CD4-positive, alpha-beta memory T cell (primary cell): Measurements from ENCODE around the gene DOC2A. TPM values are rescaled to one million over a fixed set of nuclear protein-coding genes. Genes with fewer than 3 reads are reported as not detected.
A peak's percentile ranks its signal among the peaks of the same experiment; 100 is the strongest.

ENCODE experiments used
- CTCF ChIA-PET: fragments of 350-600 bp; sonication (Branson Sonifier 250); formaldehyde crosslinking; loops from one replicate; lab custom pipeline; 2021; ENCODE audit warnings: inconsistent platforms; ENCODE audit not compliant: partially characterized antibody; lab: Charles Lee
- POLR2A ChIA-PET: fragments of 350-600 bp; sonication (Branson Sonifier 250); formaldehyde crosslinking; loops from one replicate; lab custom pipeline; 2021; ENCODE audit not compliant: partially characterized antibody; lab: Charles Lee
- DNase-seq, 5 donors: peaks; one replicate each; pipeline versions ENCODE4 v3.0.0 to v3.0.0-alpha.2; 2020 to 2022; ENCODE audit warnings: mixed read lengths in 1 of 5
- H3K27ac ChIP-seq: one replicate; pipeline ENCODE4 v1.7.0; 2013; ENCODE audit warnings: low read depth, low read length
- H3K27me3 ChIP-seq: 2 replicates; pipeline ENCODE4 v1.7.0; 2013; ENCODE audit warnings: mild to moderate bottlenecking, low read length, moderate library complexity; ENCODE audit not compliant: insufficient read depth
- H3K36me3 ChIP-seq: 2 replicates; pipeline ENCODE4 v1.7.0; 2013; ENCODE audit warnings: mild to moderate bottlenecking, low read length, moderate library complexity; ENCODE audit not compliant: insufficient read depth
- H3K4me1 ChIP-seq: 2 replicates; pipeline ENCODE4 v1.7.0; 2013; ENCODE audit warnings: mild to moderate bottlenecking, low read length, moderate library complexity; ENCODE audit not compliant: insufficient read depth
- H3K4me3 ChIP-seq, 2 donors: one replicate each; pipeline ENCODE4 v1.7.0; 2013; ENCODE audit warnings: low read length in 2 of 2, mild to moderate bottlenecking in 1 of 2
- H3K9me3 ChIP-seq, 2 donors: one replicate each; pipeline ENCODE4 v1.7.0; 2013; ENCODE audit warnings: low read length in 2 of 2, control low read depth in 1 of 2; ENCODE audit not compliant: control insufficient read depth in 1 of 2
- H3K27ac Mint-ChIP-seq, 7 donors: one replicate each; pipeline ENCODE4 v1.8.0; 2020 to 2021; ENCODE audit warnings: mixed read lengths in 7 of 7, mild to moderate bottlenecking in 6 of 7, inconsistent platforms in 3 of 7, moderate library complexity in 3 of 7
- H3K27me3 Mint-ChIP-seq, 2 donors: one replicate each; pipeline ENCODE4 v1.8.0; 2020 to 2021; ENCODE audit warnings: mixed read lengths in 2 of 2
- H3K36me3 Mint-ChIP-seq, 2 donors: one replicate each; pipeline ENCODE4 v1.8.0; 2020 to 2021; ENCODE audit warnings: mixed read lengths in 2 of 2, inconsistent platforms in 1 of 2, mild to moderate bottlenecking in 1 of 2
- H3K4me1 Mint-ChIP-seq, 4 donors: one replicate each; pipeline ENCODE4 v1.8.0; 2020 to 2021; ENCODE audit warnings: mixed read lengths in 4 of 4, mild to moderate bottlenecking in 1 of 4
- H3K4me3 Mint-ChIP-seq, 8 donors: one replicate each; pipeline ENCODE4 v1.8.0; 2020 to 2021; ENCODE audit warnings: mixed read lengths in 8 of 8, mild to moderate bottlenecking in 7 of 8, moderate library complexity in 6 of 8, inconsistent platforms in 3 of 8
- H3K9me3 Mint-ChIP-seq, 8 donors: one replicate each; pipeline ENCODE4 v1.8.0; 2020 to 2021; ENCODE audit warnings: mixed read lengths in 8 of 8, mild to moderate bottlenecking in 5 of 8, inconsistent platforms in 3 of 8, moderate library complexity in 1 of 8
- intact Hi-C: fragments of 100-400 bp; cut with micrococcal nuclease; formaldehyde crosslinking; loops from one replicate; pipeline ENCODE4 v1.15.1; 2023
- polyA plus RNA-seq, 2 donors: library from polyadenylated mRNA; unstranded; fragments of 300-500 nt; fragmentation: Illumina TruSeq; gene quantifications; one replicate each; pipeline ENCODE4 v1.2.3, GENCODE V29; 2021
- total RNA-seq, 2 experiments: library from RNA; stranded (reverse); gene quantifications; one replicate each; pipeline ENCODE4 v1.2.3, GENCODE V29; 2021

DOC2A gene
- total and polyA plus RNA-seq, 4 experiments from 2014 or later, result 0.80 TPM; not detected in 3

DNA sequence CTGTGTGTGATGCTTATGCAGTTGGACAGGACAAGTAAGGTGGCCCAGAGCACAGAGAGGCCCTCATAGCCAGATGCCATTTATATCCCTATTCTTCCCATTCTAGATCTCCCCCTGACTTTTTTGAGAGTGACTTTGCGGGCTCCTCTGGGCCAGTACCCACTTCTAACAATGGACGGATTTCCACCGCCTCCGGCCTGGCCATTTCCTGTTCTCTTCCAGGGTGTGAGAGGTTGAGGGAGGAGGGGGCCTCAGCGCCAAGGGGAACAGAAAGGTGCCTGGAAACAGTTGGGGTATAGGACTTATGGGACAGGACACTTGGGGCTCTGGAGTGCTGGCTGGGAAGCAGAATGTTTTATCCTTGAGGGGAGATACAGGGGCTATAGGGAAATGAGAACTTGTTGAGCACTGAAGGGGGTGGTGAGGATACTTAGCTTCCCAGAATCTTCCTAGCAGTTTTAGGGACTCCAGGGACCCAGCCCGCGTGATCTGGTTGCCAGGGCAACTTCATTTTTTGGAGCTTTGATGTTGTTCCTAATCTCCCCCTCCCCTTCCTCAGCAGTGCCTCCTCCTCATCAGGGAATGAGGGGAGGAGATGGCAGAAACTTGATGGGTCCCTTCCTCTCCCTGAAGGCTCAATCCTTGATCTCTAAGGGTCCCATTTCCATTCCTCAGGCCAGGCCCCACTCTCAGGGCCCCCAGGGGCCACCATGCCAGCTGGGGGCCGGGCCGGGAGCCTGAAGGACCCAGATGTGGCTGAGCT, 33.6 kb downstream of the DOC2A start:
- Mint-ChIP-seq H3K4me1 (peaks cover 20 to 49% (median 34%) of the 10 kb centered on the region in 4 donors), H3K27me3 (no peaks in the 10 kb centered on the region), H3K9me3 (no peaks in the 10 kb centered on the region), H3K36me3 (peaks cover 19 to 53% of the 10 kb centered on the region in 2 donors), H3K4me3 (peak overlapping the region in 2 of 8 donors; percentile 26 to 36), H3K27ac (peak overlapping the region; percentile 46 to 96 (median 77))
- POLR2A ChIA-PET, result interaction anchor here (1.2 to 6.0 kb wide), 2 partner anchors 16 to 51 kb away, joined by 5 to 113 read pairs; partner anchors contain the start of genes KCTD13 and TMEM219
- intact Hi-C loops, result no loop called here
- Histone ChIP-seq H3K27me3 (no peaks in the 10 kb centered on the region), H3K36me3 (peaks cover 52% of the 10 kb centered on the region), H3K27ac (no peak overlapping the region), H3K4me3 (no peak overlapping the region), H3K9me3 (no peaks in the 10 kb centered on the region), H3K4me1 (peaks cover 36% of the 10 kb centered on the region)
- no peak for DNase-seq
- CTCF ChIA-PET, result interaction anchor here (1.0 to 1.6 kb wide), 2 partner anchors 76 to 128 kb away, joined by 3 read pairs; no protein-coding TSS in a partner anchor

DNA sequence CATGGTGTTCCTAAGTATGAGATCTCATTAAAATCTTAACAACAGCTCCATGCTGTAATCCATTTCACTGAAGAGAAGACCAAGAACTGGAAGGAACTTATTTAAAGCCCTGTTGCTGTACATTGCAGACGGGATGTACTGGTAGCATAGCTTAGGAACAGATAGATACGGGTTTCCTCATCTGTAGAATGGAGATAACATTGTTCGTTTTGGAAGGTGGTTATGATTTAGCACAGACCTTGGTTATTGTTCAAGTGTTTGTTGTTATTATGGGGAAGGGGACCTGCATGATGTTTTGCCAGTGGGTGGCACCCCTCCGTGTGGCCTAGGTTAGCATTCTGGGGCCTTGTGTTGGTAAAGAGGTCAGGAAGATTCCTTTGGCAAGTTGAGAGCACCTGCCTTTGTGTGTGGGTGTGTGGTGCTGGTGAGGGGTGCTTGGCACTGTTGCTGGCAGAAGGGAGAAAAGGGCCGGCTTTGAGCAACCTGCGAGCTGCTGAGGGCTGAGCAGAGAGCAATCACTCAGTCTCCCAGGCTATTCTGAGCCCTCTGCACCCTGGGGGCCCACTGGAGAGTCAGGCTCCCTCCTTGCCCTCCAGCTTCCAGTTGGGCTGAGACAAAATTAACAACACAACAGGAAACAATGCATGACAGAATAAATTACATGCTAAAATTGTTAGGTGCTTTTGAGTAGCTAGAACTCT, 34.9 kb downstream of the DOC2A start:
- Mint-ChIP-seq H3K4me3 (peak overlapping the region; percentile 22 to 94 (median 86)), H3K36me3 (peaks cover 17 to 44% of the 10 kb centered on the region in 2 donors), H3K4me1 (peaks cover 20 to 49% (median 34%) of the 10 kb centered on the region in 4 donors), H3K27ac (peak overlapping the region; percentile 77 to 96 (median 94)), H3K9me3 (no peaks in the 10 kb centered on the region), H3K27me3 (no peaks in the 10 kb centered on the region)
- Histone ChIP-seq H3K27ac (peak overlapping the region; percentile 86), H3K4me3 (peak overlapping the region in 1 of 2 donors; percentile 87), H3K9me3 (no peaks in the 10 kb centered on the region), H3K4me1 (peaks cover 36% of the 10 kb centered on the region), H3K36me3 (peaks cover 39% of the 10 kb centered on the region), H3K27me3 (no peaks in the 10 kb centered on the region)
- intact Hi-C loops, result no loop called here
- ChIA-PET CTCF (interaction anchor here (1.1 to 1.6 kb wide), 4 partner anchors 13 to 127 kb away, joined by 3 read pairs; no protein-coding TSS in a partner anchor), POLR2A (interaction anchor here (0.9 to 6.0 kb wide), 7 partner anchors 12 to 275 kb away, joined by 3 to 113 read pairs (median 14); partner anchors contain the start of genes ASPHD1, HIRIP3, INO80E and KCTD13)
- no peak for DNase-seq

DNA sequence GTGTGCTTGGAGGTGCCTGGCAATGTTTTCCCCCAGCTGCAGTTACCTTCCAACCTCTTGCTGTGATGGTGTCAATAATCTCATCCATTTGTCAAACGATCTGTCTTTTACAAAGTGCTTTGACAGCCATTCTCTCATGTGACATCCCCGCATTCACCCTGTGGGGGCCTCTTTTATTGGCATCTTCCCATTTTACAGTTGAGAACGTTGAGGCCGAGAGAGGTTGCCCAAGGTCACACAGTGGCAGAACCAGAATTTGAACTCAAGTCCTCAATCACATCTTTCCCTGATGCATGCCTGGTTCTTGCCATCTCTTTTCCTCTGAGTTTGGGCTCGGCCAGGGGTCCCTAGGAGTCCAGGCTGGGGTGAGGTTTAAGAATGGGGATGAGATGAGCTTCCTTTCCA, 35.7 kb downstream of the DOC2A start:
- H3K4me1 ChIP-seq, result peaks cover 36% of the 10 kb centered on the region
- peak overlapping the region; percentile 77 to 96 (median 94) for H3K27ac Mint-ChIP-seq
- peak overlapping the region; percentile 86 for H3K27ac ChIP-seq
- intact Hi-C loops, result no loop called here
- peak overlapping the region; percentile 82 to 97 (median 93) for H3K4me3 Mint-ChIP-seq
- no peaks in the 10 kb centered on the region for H3K27me3 ChIP-seq
- H3K9me3 Mint-ChIP-seq, result no peaks in the 10 kb centered on the region
- no peak for DNase-seq
- H3K36me3 ChIP-seq, result peaks cover 31% of the 10 kb centered on the region
- H3K4me1 Mint-ChIP-seq, result peaks cover 20 to 49% (median 34%) of the 10 kb centered on the region in 4 donors
- CTCF ChIA-PET, result interaction anchor here (0.9 to 3.8 kb wide), 7 partner anchors 13 to 111 kb away, joined by 3 to 29 read pairs (median 3); partner anchors contain the start of genes CDIPT, HIRIP3 and TMEM219
- H3K27me3 Mint-ChIP-seq, result no peaks in the 10 kb centered on the region
- POLR2A ChIA-PET, result interaction anchor here (0.9 to 6.0 kb wide), 8 partner anchors 12 to 274 kb away, joined by 3 to 113 read pairs (median 9); partner anchors contain the start of genes ASPHD1, HIRIP3, INO80E and KCTD13
- no peaks in the 10 kb centered on the region for H3K9me3 ChIP-seq
- peaks cover 12 to 38% of the 10 kb centered on the region in 2 donors for H3K36me3 Mint-ChIP-seq
- peak overlapping the region; percentile 18 to 87 for H3K4me3 ChIP-seq

DNA sequence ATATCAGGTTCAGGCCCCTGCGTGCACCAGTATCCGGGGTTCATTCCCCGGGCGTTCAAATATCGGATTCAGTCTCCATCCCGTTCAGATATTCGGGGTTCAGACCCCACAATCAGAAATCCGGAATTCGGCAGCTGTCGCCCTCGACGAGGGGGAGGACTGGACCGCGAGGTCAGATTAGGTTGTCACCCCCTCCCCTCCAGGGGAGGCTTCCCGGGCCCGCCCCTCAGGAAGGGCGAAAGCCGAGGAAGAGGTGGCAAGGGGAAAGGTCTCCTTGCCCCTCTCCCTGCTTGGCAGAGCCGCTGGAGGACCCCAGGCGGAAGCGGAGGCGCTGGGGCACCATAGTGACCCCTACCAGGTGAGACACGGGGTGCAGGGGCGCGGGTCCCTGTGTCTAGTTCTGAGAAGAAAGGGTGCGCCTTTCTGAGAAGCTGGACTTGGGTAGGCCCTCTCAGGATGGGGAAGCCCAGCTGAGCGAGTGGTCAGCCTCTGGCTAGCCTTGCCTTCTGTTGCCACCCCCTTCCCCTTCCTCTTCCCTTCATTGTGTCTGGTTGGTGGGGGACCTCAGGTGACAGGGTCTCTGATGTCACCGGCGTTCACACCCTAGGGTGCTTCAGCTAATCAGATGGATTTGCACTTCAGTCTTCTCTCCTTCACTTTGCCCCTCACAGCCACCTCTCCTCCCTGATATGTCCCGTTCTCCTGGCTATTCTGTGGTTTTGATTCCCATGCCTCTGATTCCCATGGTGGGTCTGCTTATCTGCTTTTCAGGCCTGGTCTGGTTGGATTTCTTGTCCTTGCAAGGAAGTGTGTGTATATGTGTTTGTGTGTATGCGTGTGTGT, 36.3 kb downstream of the DOC2A start:
- Mint-ChIP-seq H3K27me3 (no peaks in the 10 kb centered on the region), H3K4me1 (peaks cover 20 to 49% (median 34%) of the 10 kb centered on the region in 4 donors), H3K4me3 (peak overlapping the region; percentile 82 to 97 (median 93)), H3K36me3 (peaks cover 10 to 34% of the 10 kb centered on the region in 2 donors), H3K27ac (peak overlapping the region; percentile 77 to 97 (median 96)), H3K9me3 (no peaks in the 10 kb centered on the region)
- Histone ChIP-seq H3K27me3 (no peaks in the 10 kb centered on the region), H3K27ac (peak overlapping the region; percentile 86), H3K4me3 (peak overlapping the region; percentile 74 to 87), H3K36me3 (peaks cover 25% of the 10 kb centered on the region), H3K4me1 (peaks cover 36% of the 10 kb centered on the region), H3K9me3 (no peaks in the 10 kb centered on the region)
- peak in 4 of 5 donors; percentile 12 to 56 (median 16) for DNase-seq
- intact Hi-C loops, result no loop called here
- CTCF ChIA-PET, result interaction anchor here (0.9 to 3.8 kb wide), 6 partner anchors 13 to 121 kb away, joined by 3 to 29 read pairs (median 4); partner anchors contain the start of genes CDIPT, HIRIP3 and TMEM219
- POLR2A ChIA-PET, result interaction anchor here (0.6 to 6.0 kb wide), 12 partner anchors 13 to 273 kb away, joined by 3 to 113 read pairs (median 7); partner anchors contain the start of genes ALDOA, ASPHD1, C16orf54 and HIRIP3

DNA sequence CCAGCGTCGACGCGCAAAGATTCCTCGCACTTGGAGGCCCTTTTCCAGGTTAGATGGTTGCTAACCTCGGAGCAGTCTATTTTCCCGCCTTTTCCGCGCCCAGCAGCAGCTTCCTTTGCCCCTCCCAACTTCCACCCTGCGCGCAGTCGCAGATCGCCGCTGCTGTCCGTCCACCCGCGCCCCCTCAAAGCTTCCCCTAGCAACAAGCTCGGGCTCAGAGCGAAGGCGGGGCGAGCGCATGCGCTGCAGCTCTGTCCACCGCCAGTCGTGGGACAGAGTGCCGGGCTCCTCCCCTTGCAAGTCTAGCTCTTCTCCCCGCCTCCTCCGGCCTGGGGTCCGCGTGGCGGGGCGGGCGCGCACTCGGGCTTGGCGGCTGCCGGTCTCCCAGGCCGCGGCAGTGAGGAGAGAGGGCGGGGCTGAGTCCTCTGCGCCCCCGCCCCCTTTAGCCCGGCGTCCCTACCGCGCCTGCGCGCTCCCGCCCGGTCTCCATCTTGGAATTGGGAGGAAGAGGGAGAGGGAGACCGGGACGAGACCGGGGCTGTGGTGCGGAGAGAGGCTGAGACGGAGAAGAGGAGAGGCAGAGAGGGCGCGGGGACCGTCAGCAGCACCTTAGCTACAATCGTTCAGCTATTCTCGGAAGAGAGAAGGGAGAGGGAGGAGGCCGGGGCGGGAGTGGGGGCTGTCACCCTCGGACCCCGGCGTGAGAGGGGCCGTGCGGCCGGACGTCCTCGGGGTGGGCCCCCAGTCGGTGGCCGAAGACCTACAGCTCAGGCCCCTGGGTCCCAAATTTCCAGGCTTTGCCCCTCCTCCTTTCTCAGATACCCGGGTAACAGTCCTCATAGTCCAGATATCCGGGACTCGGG, 37.2 kb downstream of the DOC2A start, which contains the start of gene TAOK2:
Gene TAOK2, plus strand, starts transcription at position 485 of the 863 bp plus-strand sequence. CDS start 3,905 bp downstream, outside the sequence.
- peaks cover 20 to 49% (median 34%) of the 10 kb centered on the region in 4 donors for H3K4me1 Mint-ChIP-seq
- POLR2A ChIA-PET, result interaction anchor here (0.7 to 6.0 kb wide), 17 partner anchors 12 to 360 kb away, joined by 3 to 113 read pairs (median 5); partner anchors contain the start of genes ALDOA, C16orf54, CDIPT and HIRIP3
- H3K27ac Mint-ChIP-seq, result peak within 1 kb of the TSS; percentile 77 to 97 (median 96)
- H3K27me3 ChIP-seq, result no peaks in the 10 kb centered on the region
- peak within 1 kb of the TSS; percentile 86 for H3K27ac ChIP-seq
- intact Hi-C loops, result loop anchor here (1.0 to 2.0 kb wide), 4 partner anchors 11 to 110 kb away; partner anchors contain the start of genes CDIPT, INO80E, KCTD13 and TMEM219
- peaks cover 36% of the 10 kb centered on the region for H3K4me1 ChIP-seq
- DNase-seq, result peak; percentile 92 to 94 (median 92)
- CTCF ChIA-PET, result interaction anchor here (0.7 to 3.8 kb wide), 12 partner anchors 8 to 273 kb away, joined by 3 to 29 read pairs (median 3); partner anchors contain the start of genes KCTD13 and TMEM219
- no peaks in the 10 kb centered on the region for H3K9me3 ChIP-seq
- H3K4me3 ChIP-seq, result peak within 1 kb of the TSS; percentile 74 to 87
- no peaks in the 10 kb centered on the region for H3K9me3 Mint-ChIP-seq
- no peaks in the 10 kb centered on the region for H3K27me3 Mint-ChIP-seq
- H3K4me3 Mint-ChIP-seq, result peak within 1 kb of the TSS; percentile 82 to 97 (median 93)
- peaks cover 20% of the 10 kb centered on the region for H3K36me3 ChIP-seq
- peaks cover 9 to 29% of the 10 kb centered on the region in 2 donors for H3K36me3 Mint-ChIP-seq
